Hematopoietic multipotent progenitor cell treated with erythropoietin and hydrocortisone succinate and interleukin-3 and kit ligand, for 8 days (in vitro differentiated cells): Measurements from ENCODE around the gene CDKAL1.
"Not testable (repeated sequence)": the region's sequence is repeated elsewhere in the genome, so short reads cannot be mapped to it uniquely, and the experiment has no call there.

Experiments used
- DNase-seq: peaks from one replicate; pipeline ENCODE4 v3.0.0-alpha.2; 2015

CDKAL1 gene

DNA sequence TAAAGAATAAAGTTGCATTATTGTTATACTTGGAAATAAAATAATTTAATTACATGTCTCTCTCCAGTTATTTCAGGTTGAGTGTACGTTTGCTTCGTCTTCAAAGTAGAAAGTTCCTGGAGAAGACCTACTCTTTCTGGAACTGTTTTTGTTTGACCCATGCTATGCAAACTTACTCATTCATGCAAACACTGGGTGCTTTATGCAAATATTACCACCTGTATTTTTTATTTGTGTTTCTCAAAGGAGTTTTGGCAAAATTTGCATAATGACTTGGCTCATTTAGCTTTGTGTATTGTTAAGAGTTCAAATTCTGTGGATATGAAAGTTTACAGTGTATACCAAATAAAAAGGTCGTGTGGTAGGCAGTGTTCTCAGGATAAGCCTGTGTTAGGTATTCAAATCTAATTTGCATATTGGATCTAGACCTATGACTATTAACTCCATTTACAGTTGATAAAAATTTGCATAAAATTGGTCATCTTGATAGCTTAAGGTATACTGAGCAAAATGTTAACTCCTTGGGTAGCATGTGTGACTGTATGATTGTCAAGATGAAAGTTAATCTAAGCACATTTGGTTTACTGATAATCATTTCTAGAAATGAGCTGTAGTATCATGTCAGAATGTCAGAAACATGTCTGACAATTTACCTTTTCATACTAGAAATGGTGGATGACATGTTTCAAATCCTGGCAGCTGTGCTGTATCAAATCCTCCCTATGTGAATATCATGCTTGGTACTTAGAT, 65.2 kb downstream of the CDKAL1 start:
- DNase-seq, result no peak

- DNase-seq, result no peak
Measured at GRCh38 chr6:20600831-20601230, 66.6 kb downstream of the CDKAL1 start.

DNA sequence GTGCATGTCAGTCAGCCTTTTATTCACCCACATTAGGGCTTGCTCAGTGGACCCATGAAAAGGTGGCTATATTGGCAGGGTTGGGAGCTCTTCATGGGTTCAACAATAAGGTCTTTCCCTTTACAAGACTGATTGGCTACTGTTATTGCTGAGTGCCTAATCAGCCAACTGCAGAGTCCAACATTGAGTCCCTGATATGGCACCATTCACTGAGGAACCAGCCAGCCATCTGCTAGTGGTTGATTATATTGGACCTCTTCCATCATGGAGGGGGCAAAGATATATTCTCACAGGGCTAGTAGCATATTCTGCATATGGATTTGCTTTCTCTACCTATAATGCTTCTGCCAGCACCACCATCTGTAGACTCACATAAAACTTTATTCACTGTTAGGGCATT, 69.9 kb downstream of the CDKAL1 start:
- peak; percentile 88 for DNase-seq

DNA sequence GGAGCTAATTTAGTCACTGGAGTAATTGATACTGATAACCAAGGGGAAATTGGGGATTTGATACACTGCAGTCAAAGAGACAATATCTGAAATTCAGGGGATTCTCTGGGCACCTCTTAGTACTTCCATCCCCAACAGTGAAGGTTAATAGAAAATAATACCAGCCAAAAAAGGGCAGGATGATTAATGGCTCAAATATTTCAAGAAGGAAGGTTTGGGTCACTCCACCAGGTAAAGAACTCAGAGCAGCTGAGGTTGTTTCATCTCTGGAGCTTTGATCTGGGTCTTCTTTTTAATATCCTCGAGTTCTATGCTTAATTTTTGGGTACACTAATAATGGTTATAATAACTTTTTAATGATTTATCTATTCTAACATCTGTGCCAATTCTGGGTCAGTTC, 70.8 kb downstream of the CDKAL1 start:
- DNase-seq, result no peak

DNA sequence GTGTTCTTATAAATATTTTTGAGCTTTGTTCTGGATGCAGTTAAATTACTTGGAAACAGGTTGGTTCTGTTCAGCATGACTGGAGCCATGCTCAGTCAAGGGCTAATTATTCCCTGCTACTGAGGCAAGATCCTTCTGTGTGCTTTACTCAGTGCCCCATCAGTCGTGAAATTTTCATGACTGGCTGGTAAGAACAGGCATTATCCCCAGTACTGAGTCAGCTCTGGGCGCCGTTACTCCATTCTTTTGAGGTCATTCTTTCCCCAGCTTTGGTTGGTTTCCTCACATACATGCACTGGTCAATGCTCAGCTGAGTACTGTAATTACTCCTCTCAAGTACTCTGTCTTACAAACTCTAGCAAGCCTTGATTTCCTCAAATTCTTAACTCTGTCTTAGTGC, 71.3 kb downstream of the CDKAL1 start:
- no peak for DNase-seq

DNA sequence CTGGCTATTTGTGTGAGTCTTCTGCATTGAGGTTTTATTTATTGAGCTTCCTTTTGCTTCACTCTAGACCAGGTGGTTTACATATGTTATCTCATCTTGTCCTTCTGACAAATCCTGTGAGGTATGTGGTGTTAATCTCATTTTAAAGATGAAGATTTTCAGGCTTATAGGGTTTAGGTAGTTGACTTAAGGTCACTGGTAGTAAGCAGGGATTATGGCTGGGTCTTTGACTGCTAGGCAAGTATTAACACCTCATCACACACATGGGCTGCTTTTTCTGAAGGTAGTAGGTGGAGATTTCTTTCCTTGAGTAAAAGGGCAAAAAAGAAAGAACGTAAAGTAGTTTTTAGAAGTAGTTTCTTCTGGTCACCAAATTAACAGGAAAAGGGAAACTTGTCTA, 72.6 kb downstream of the CDKAL1 start:
- no peak for DNase-seq

DNA sequence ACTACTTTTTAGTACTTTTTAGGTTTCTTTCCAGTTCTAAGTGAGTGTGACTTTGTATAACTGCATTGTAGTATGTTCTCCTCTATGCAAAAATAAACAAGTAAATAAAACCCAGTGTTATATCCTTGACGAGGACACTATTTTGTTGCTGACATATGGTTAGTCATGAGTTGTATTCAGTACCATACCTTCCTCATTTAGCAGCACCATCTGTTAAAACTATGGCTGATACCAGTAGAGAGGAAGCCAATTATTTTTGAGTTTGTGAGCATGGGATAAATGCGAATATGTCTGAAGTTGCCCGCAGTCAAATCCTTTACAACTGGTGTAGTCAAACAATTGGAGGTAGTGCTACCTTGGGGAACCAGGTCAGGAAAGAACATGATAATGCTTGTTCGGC, 74.1 kb downstream of the CDKAL1 start:
- DNase-seq, result no peak

DNA sequence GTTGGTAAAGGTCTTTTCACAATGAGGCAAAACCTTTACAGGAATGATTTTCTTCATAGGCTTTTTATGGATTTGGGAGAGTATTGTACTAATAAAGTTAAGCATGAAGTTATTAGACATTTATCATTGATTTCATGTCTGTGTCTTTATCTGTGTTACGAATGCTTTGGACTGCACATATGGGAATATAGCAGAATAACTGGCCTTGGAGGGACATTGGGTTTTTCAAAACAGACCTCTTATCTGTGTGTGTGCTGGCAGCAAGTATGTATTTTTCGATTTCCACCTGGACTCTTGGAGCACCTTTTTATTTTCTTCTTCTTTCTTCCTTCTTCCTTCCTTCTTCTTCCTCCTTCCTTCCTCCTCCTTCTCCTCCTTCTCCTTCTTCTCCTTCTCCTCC, 74.6 kb downstream of the CDKAL1 start:
- no peak for DNase-seq

- not testable (repeated sequence) for DNase-seq
Measured at GRCh38 chr6:20609924-20610323, 75.7 kb downstream of the CDKAL1 start.

- no peak for DNase-seq
Measured at GRCh38 chr6:20610636-20611370, 76.5 kb downstream of the CDKAL1 start.

GRCh38 chr6:20617537-20617936, 83.3 kb downstream of the CDKAL1 start:
- not testable (repeated sequence) for DNase-seq

GRCh38 chr6:20620043-20620442, 85.8 kb downstream of the CDKAL1 start:
- no peak for DNase-seq

DNA sequence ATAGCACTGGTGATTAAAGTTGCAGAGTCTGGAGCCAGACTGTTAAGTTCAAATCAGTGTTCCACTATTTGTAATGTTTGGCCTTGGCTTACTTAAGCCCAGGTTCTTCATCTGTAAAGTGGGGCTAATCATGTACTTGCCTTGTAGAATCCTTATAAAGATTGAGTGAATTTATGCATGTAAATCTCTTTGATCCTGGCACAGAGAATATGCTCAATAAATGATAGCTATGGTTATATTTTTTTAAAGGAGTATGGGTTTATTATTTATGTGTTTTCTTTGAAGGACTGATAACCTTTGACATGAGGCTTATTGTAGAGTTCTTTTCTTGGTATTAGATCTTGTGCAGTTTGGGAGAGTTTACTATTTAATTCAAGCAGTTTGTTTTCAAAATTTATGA, 89.5 kb downstream of the CDKAL1 start:
- no peak for DNase-seq

DNA sequence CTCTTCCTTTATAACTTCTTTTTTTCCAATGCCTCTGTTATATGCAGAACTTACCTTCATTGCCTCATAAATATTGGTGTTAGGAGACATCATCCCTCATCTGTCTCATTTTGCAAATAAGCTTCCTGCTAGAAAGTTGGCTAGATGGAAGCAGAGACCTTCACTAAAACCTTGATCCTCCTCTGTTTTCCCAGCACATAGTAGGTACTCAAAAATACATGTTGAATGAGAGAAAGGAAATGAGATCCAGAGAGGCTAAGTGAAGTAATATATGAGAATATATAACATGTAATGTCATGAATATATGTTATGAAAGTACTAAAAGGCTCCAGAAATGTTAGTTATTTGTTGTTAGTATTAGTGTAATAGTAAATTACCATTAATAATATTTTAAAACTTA, 91.9 kb downstream of the CDKAL1 start:
- DNase-seq, result no peak

- DNase-seq, result no peak
Measured at GRCh38 chr6:20629509-20629908, 95.3 kb downstream of the CDKAL1 start.

- DNase-seq, result no peak
Measured at GRCh38 chr6:20630136-20630535, 95.9 kb downstream of the CDKAL1 start.

- no peak for DNase-seq
Measured at GRCh38 chr6:20630617-20631548, 96.6 kb downstream of the CDKAL1 start.

GRCh38 chr6:20631549-20631924, 97.3 kb downstream of the CDKAL1 start:
- DNase-seq, result no peak

- no peak for DNase-seq
Measured at GRCh38 chr6:20632696-20633095, 98.4 kb downstream of the CDKAL1 start.

GRCh38 chr6:20633566-20634340, 99.5 kb downstream of the CDKAL1 start:
- DNase-seq, result peak; percentile 10

DNA sequence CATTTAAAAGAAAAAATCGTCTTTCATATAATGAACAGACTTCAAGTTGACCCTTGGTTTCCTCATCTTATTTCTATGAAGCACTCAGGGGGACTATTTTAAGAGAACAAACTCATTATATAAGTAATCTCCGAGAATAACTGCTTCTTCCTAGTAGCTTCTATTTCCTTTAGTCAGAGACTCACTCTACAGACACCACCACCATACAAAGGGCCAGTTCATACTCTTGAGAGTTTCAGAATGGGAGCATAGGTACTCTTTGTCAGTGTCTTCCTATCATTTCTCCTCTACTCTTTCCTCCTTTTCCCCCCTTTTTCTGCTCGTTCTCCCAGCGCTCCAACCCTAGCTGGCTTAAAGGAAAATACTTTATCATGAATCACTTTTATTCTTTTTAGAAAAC, 104.9 kb downstream of the CDKAL1 start:
- no peak for DNase-seq

DNA sequence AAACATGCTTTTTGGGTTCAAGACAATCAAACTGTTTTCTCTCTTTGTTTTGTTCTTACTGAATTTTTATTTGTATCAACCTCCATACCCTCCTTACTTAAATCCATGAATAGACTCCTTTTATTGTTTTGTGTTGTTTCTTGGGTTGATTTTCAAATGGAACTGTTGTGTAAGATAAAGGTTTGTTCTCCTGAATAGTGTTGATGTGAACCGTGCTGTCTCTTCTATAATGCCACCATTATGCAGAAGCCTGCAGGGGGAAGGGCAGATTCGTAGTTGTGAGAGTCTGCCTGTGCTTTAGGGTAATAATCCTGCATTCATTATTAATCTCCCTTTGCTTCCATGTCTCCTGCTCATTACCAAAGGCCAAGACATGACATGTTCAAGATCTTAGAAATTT, 105.9 kb downstream of the CDKAL1 start:
- DNase-seq, result no peak

GRCh38 chr6:20642441-20642840, 108.2 kb downstream of the CDKAL1 start:
- DNase-seq, result no peak
